ENCODE data around the gene HTT. TPM values are rescaled to one million over a fixed set of nuclear protein-coding genes. Genes with fewer than 3 reads are reported as not detected.

The HTT gene
- total RNA-seq, 1 donor from 2014 or later, result 25.9 TPM

GRCh38 chr4:3263876-3264193 is 189.4 kb downstream of the HTT start:
- intact Hi-C loops (cut with micrococcal nuclease), result no loop called here
- DNase-seq (no peak), ATAC-seq (no peak)

DNA sequence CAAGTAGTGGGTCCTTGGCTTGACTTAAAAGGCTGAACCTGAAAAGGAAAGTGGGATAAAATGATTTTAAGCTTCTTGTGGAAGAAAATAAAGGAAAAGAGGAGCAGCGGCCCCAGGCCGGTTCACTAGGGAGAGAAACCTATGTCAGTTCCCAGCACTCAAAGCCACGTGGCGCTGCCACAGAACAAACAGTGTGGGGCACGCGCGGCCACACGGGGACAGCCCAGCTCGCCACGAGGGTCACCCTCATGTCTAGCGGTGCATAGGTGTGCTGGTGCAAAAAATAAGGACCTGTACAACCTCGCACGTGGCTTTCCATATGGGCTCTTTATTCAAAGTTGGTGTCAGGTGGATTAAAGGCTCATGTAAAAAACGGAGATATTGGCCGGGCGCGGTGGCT is 191.6 kb downstream of the HTT start:
- intact Hi-C loops (cut with micrococcal nuclease), result no loop called here
- ATAC-seq (no peak), DNase-seq (no peak)

DNA sequence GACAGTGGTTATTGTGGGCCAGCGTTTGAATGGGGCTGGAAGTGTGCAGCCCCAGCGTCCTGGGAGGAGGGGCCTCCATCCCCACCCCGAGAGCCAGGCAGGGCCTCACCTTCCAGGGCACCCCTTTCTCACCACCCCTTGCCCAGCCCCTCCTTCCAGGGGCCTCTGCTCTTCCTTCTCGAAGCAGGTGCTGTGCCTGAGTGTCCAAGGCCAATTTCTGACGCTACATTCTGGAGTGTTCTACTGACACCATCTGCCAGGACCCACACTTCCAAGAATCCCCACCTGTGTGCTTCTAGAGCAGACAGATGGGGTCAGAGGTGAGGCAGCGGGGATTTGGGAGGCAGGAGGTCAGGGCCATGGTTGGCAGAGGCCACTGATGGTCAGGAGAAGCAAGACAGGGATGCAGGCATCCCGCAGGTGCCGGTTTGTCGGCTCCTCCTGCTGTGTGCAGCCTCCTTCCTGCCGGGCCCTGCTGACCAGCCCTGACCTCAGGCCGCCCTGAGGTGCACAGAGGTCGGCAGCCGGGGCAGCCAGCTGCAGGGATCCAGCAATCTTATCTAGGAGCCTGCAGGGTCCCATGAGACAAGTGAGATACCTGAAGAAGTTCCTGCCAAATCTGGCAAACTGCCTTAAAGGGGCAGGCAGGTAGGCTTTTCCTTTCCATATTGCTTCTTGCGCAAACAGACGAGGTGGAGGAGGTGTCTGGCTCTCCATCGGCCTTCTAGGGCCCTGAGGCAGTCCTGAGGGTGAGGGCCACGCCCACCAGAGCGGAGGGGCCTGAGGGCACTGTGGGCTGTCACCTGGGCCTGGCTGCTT is 193.3 kb downstream of the HTT start:
- intact Hi-C loops (cut with micrococcal nuclease), result no loop called here
- no peak for ATAC-seq
- DNase-seq, result no peak

DNA sequence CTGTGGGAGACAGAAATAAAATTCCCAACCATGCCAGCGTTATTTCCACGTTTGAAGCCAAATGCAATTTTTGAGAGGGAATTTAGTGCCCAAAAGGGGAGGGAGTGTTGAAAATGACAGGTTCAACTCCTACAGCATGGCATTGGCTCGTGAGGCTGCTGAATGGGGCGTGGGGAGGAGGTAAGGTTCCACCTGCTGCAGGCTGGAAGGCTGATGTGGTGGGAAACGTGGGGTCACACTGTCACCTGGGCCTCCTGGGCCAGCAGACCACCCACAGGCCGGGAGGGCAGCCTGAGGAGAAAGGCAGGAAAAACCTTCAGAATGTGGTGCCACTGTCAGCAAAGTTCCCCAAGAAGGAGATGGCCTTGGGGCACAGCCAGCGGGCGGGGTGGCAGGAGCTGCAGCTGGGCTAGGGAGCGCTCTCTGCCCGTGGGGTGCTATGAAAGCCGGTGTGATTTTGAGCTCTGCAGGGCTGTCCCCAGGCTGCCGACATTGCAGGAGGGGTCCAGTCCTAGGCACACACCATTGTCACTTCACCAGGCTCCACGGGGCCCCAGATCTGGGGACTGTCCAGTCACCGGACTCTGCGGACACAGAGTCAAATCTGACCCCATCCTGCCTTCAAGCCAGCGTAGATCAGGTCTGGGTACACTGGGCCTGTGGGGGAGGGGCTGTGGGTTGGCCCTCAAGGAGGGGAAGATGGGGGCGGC is 194.1 kb downstream of the HTT start:
- DNase-seq, result no peak
- intact Hi-C loops (cut with micrococcal nuclease), result no loop called here
- no peak for ATAC-seq

DNA sequence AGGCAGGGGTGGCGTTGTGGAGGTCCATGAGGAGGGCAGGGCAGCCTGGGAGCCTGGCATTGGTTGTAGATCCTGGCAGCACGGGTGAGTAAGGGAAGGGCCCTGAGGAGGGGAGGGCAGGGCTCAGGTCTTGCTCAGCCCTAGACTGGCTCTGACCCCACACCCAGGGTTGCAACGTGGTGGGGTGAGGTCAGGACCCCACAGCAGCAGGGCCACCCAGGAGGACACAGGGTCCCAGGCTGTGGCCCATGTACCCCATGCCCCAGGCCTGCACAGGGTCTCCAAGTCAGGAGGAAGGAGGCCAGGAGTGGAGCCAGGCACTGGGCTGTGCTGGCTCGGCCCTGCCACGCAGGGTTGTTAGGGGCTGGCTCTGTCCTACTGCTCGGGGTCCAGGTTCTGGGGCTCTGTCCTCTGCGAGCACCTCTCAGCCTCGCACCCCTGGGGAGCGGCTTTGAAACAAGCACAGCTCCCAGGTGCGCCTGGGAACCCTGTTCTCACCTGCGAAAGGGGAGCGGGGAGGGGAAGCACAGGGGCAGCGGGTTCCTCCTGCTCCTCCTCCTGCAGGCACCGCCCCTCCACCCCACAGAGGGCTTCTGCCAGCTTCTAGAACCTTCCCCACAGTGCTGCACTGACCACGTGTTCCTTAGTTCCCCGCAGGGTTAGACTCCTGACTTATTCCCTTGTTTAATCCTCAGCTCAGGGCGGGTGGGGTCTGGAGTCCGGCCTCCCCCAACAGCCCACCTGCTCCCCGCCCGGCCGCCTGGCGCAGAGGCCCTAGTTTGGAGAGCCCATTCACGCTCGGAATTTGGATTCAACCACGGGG is 194.8 kb downstream of the HTT start:
- DNase-seq, result no peak
- intact Hi-C loops (cut with micrococcal nuclease), result no loop called here
- ATAC-seq, result peak; percentile 43

GRCh38 chr4:3269991-3270611 is 195.6 kb downstream of the HTT start:
- DNase-seq, result peak; percentile 84
- intact Hi-C loops (cut with micrococcal nuclease), result no loop called here
- peak; percentile 99 for ATAC-seq

GRCh38 chr4:3271131-3271530 is 196.7 kb downstream of the HTT start:
- intact Hi-C loops (cut with micrococcal nuclease), result no loop called here
- no peak for DNase-seq
- ATAC-seq, result no peak

GRCh38 chr4:3276986-3277385 is 202.5 kb downstream of the HTT start:
- DNase-seq, result no peak
- peak; percentile 18 for ATAC-seq
- intact Hi-C loops (cut with micrococcal nuclease), result no loop called here

GRCh38 chr4:3280466-3280865 is 206.0 kb downstream of the HTT start:
- intact Hi-C loops (cut with micrococcal nuclease), result no loop called here
- ATAC-seq (no peak), DNase-seq (no peak)

DNA sequence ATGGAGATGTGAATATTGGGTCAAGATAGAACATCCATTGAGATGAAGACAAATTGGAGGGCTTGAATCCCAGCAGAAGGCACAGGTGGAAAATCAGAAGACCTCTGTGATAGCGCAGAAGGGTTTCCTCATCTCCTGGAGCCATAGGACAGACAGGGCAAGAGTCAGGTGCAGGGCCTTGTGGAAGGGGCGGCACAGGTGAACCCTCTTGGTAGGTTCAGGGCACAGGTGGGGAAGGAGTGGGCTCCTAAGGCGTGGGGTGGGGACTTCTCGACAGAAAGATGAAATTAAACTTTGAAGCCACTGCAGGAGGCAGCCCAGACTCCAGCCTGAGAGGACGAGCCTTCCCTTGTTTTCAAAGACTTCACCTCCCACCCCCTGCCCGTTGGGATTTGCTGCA is 209.0 kb downstream of the HTT start:
- intact Hi-C loops (cut with micrococcal nuclease), result no loop called here
- ATAC-seq, result no peak
- no peak for DNase-seq

DNA sequence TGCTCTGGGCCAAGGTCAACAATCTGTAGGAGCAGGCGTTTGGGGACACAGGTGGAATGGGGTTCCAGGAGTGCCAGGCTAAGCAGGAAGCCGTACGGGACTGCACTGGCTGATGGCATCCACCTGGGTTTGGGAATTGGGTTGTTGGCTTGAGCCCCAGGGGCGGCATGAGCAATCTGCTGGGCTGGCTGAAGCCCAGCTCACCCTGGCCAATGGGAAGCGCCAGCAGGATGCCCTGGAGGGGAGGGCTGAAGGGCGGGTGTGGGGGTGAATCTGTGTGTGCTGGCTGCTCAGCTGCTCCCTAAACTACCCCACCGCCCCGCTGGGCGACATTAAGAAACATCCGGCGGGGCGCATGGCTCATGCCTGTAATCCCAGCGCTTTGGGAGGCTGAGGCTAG is 209.4 kb downstream of the HTT start:
- DNase-seq (no peak), ATAC-seq (no peak)
- intact Hi-C loops (cut with micrococcal nuclease), result no loop called here

DNA sequence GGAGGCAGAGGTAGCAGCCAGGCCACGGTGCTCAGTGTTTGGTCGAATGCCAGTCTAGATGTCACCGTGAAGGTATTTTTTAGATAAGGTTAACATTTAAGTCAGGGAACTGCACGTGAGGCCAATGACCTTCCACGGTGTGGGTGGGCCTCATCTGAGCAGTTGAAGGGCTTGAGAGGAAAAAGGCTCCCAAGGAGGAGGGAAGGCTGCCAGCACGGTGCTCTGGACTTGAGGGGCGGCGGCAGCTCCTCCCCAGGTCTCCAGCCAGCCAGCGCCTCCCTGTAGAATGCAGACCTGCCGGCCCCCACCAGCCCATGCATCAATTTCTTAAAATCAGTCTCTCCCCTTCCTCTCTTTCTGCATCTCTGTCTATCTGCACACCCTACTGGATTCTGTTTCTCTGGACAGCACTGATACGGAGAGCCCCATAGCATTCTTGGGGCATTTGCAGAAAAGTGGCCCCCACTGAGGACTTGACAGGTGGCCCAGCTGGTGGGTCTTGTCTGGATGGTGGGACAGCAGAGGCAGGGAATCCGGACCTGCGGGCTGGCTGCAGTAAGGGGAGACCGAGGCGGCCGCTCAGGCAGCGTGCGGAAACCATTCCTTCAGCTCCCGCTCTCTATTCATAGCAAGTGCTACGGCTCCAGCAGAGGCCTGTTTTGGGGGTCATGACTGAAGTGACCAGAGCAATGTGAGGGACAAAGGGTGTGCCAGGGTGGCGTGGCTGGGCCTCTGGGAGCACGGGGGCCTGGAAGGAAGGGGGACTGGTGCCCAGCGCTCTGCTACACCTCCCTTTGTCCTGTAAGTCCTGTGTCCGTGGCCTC is 210.5 kb downstream of the HTT start:
- intact Hi-C loops (cut with micrococcal nuclease), result no loop called here
- DNase-seq, result no peak
- ATAC-seq, result no peak

GRCh38 chr4:3285558-3286334 is 211.3 kb downstream of the HTT start:
- intact Hi-C loops (cut with micrococcal nuclease), result no loop called here
- DNase-seq, result no peak
- ATAC-seq, result no peak

GRCh38 chr4:3286335-3287175 is 212.1 kb downstream of the HTT start:
- DNase-seq (no peak), ATAC-seq (no peak)
- intact Hi-C loops (cut with micrococcal nuclease), result no loop called here

DNA sequence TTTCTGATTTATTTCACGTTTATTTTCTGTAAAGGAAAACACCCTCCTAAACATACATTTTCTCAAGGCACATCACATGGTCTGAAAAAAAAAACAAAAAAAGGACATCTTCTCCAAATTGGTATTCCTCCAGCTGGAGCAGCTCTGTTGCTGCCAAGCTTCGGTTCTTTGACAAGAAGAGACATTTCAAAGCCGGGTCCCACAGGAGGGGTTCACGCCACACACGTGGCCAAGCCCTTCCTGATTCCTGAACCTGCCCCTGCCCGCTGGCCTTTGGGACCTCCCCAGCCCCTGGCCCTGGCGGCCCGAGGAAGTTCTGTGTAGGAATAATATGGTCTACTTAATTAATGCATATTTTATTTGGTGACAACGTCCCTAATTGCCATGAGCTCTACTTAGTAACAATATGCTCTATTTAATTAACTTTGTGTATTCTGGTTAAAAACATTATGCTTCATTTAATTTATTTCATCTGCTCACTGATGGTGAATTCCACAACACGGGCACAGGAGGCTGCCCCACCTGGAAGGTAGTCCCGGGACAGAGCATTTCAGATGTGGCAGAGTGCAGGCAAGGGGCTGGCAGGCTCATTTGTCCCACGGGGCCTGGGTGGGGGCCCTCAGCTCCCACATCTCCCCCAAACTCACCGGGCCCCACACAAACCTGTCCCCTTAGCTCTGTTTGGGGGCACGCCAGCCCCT is 212.9 kb downstream of the HTT start:
- intact Hi-C loops (cut with micrococcal nuclease), result no loop called here
- DNase-seq (no peak), ATAC-seq (no peak)

GRCh38 chr4:3287972-3288570 is 213.6 kb downstream of the HTT start:
- intact Hi-C loops (cut with micrococcal nuclease), result no loop called here
- DNase-seq, result peak; percentile 52
- ATAC-seq, result no peak

Measured in left ventricle myocardium superior (tissue), 1 donor.